HCT116 (cell line): ENCODE measurements around the gene LRCH1. TPM values are rescaled to one million over a fixed set of nuclear protein-coding genes. Genes with fewer than 3 reads are reported as not detected.

Source experiments
- ATAC-seq: fragments of 200-7000 bp; cut with Tn5 transposase; 2 replicates; pipeline ENCODE4 v1.9.1; 2020; ENCODE audit warnings: mild to moderate bottlenecking, moderate library complexity
- BruUV-seq: library from RNA; stranded (reverse); fragments of 400-500 nt; replicated peaks from 2 replicates; lab custom pipeline; 2021; lab: Mats Ljungman, UMichigan
- CTCF ChIA-PET: fragments of 300-600 bp; sonication (Branson Sonifier 250); formaldehyde crosslinking; loops from one replicate; lab custom pipeline; 2021; ENCODE audit warnings: antibody characterized with exemption; lab: Charles Lee
- POLR2A ChIA-PET: fragments of 300-600, 350-600 bp; sonication (Branson Sonifier 250); formaldehyde crosslinking; loops from one replicate; lab custom pipeline; 2021; ENCODE audit warnings: antibody characterized with exemption; lab: Charles Lee
- RAD21 ChIA-PET, 2 experiments: fragments of 300-600 bp; sonication (Branson Sonifier 250); formaldehyde crosslinking; loops; one replicate each; lab custom pipeline; 2023; ENCODE audit warnings: low total read pairs in 2 of 2; ENCODE audit not compliant: uncharacterized antibody in 2 of 2, unreplicated experiment in 2 of 2, low non-redundant PET in 1 of 2; lab: Charles Lee
- DNase-seq: peaks from one replicate; pipeline ENCODE4 v3.0.0-alpha.2; 2010; ENCODE audit warnings: low read depth, low spot score
- H2AFZ ChIP-seq: fragments of 200-600 bp; shearing (Covaris generic), sonication (generic); 2 replicates; pipeline ENCODE4 v1.6.1; 2017; ENCODE audit warnings: low read depth, mixed run types, mixed read lengths, antibody characterized with exemption, low read length; ENCODE audit not compliant: poor library complexity, severe bottlenecking
- H3K27ac ChIP-seq: 2 replicates; pipeline ENCODE4 v1.5.1; 2012; ENCODE audit warnings: low read depth, low read length
- H3K27me3 ChIP-seq: fragments of 200-600 bp; sonication (generic); 2 replicates; pipeline ENCODE4 v1.6.1; 2016; ENCODE audit warnings: mixed run types, low read length, mixed read lengths; ENCODE audit not compliant: insufficient read depth
- H3K36me3 ChIP-seq, 2 experiments: fragments of 200-500 bp in 1 of 2; fragments of 200-600 bp in 1 of 2; sonication (Bioruptor generic) in 1 of 2; sonication (generic) in 1 of 2; 2 replicates each; pipeline versions ENCODE4 v1.5.1 to v1.6.1; 2014 to 2016; ENCODE audit warnings: low read length in 2 of 2, inconsistent platforms in 1 of 2, mixed read lengths in 1 of 2, mixed run types in 1 of 2; ENCODE audit not compliant: insufficient read depth in 2 of 2, control insufficient read depth in 1 of 2
- H3K4me1 ChIP-seq, 2 experiments: fragments of 200-600 bp in 1 of 2; sonication (generic) in 1 of 2; 2 replicates each; pipeline versions ENCODE4 v1.5.1 to v1.6.1; 2012 to 2017; ENCODE audit warnings: low read length in 2 of 2, inconsistent platforms in 1 of 2, mild to moderate bottlenecking in 1 of 2, mixed read lengths in 1 of 2, mixed run types in 1 of 2, moderate library complexity in 1 of 2; ENCODE audit not compliant: insufficient read depth in 2 of 2, control insufficient read depth in 1 of 2
- H3K4me2 ChIP-seq: fragments of 200-600 bp; sonication (generic); 2 replicates; pipeline ENCODE4 v1.6.1; 2017; ENCODE audit warnings: mixed run types, low read length, mixed read lengths
- H3K4me3 ChIP-seq, 2 experiments: fragments of 200-600 bp in 1 of 2; sonication (generic) in 1 of 2; replicated peaks in 1 of 2; 2 replicates each; pipeline ENCODE4 v1.5.1; 2011 to 2016; ENCODE audit warnings: low read length in 2 of 2, control low read depth in 1 of 2, low read depth in 1 of 2, mild to moderate bottlenecking in 1 of 2, mixed read lengths in 1 of 2, mixed run types in 1 of 2
- H3K79me2 ChIP-seq: fragments of 200-600 bp; sonication (generic); 2 replicates; pipeline ENCODE4 v1.6.1; 2017; ENCODE audit warnings: mild to moderate bottlenecking, mixed run types, low read length, moderate library complexity, mixed read lengths; ENCODE audit not compliant: insufficient read depth
- H3K9ac ChIP-seq: fragments of 200-600 bp; sonication (generic); 2 replicates; pipeline ENCODE4 v1.6.1; 2016; ENCODE audit warnings: low read length, mixed read lengths
- H3K9me2 ChIP-seq: fragments of 200-600 bp; sonication (generic), shearing (Covaris generic); 2 replicates; pipeline ENCODE4 v1.6.1; 2017; ENCODE audit warnings: mixed run types, mild to moderate bottlenecking, moderate library complexity; ENCODE audit not compliant: insufficient read depth
- H3K9me3 ChIP-seq, 2 experiments: fragments of 200-500 bp in 1 of 2; fragments of 200-600 bp in 1 of 2; sonication (Bioruptor generic) in 1 of 2; sonication (generic) in 1 of 2; 2 replicates each; pipeline ENCODE4 v1.6.1; 2014 to 2017; ENCODE audit warnings: low read length in 2 of 2, mixed read lengths in 2 of 2, inconsistent platforms in 1 of 2, low read depth in 1 of 2, mild to moderate bottlenecking in 1 of 2, mixed run types in 1 of 2, moderate library complexity in 1 of 2; ENCODE audit not compliant: control insufficient read depth in 1 of 2, insufficient read depth in 1 of 2
- H4K20me1 ChIP-seq: fragments of 200-600 bp; sonication (generic), shearing (Covaris generic); 2 replicates; pipeline ENCODE4 v1.6.1; 2017; ENCODE audit warnings: mixed run types, mild to moderate bottlenecking, moderate library complexity; ENCODE audit not compliant: insufficient read depth
- EGR1 ChIP-seq: IDR thresholded peaks from 2 replicates; pipeline ENCODE4 v1.6.1; 2012; ENCODE audit warnings: low read depth
- EZH2 ChIP-seq: fragments of 200-600 bp; sonication (generic); IDR thresholded peaks from 2 replicates; pipeline ENCODE4 v1.6.1; 2017; ENCODE audit warnings: antibody characterized with exemption, mixed run types
- EZH2phosphoT487 ChIP-seq: fragments of 200-600 bp; IDR thresholded peaks from 2 replicates; pipeline ENCODE4 v1.6.1; 2018; ENCODE audit warnings: antibody characterized with exemption, borderline replicate concordance
- POLR2A ChIP-seq: IDR thresholded peaks from 2 replicates; pipeline ENCODE4 v1.7.0; 2011; ENCODE audit warnings: borderline replicate concordance; ENCODE audit not compliant: insufficient read depth, insufficient read length; ENCODE audit errors: extremely low read depth
- POLR2AphosphoS5 ChIP-seq: IDR thresholded peaks from 2 replicates; pipeline ENCODE4 v1.6.1; 2011; ENCODE audit warnings: mild to moderate bottlenecking, low read depth, low read length, moderate library complexity
- RAD21 ChIP-seq: IDR thresholded peaks from 2 replicates; pipeline ENCODE4 v1.6.1; 2012; ENCODE audit warnings: low read depth, mild to moderate bottlenecking
- SIN3A ChIP-seq: IDR thresholded peaks from 2 replicates; pipeline ENCODE4 v1.6.1; 2012; ENCODE audit warnings: low read depth
- TCF7L2 ChIP-seq: IDR thresholded peaks from 2 replicates; pipeline ENCODE4 v1.7.0; 2011; ENCODE audit warnings: borderline replicate concordance, inconsistent platforms; ENCODE audit not compliant: insufficient read depth, insufficient read length; ENCODE audit errors: extremely low read depth
- YY1 ChIP-seq: IDR thresholded peaks from 2 replicates; pipeline ENCODE4 v1.6.1; 2011; ENCODE audit warnings: low read length, low read depth, moderate library complexity, mild to moderate bottlenecking; ENCODE audit not compliant: insufficient replicate concordance; ENCODE audit errors: extremely low read depth
- ZNF274 ChIP-seq: fragments of 200-500 bp; sonication (Bioruptor generic); IDR thresholded peaks from 2 replicates; pipeline ENCODE4 v1.6.1; 2014; ENCODE audit warnings: mild to moderate bottlenecking, low read depth, low read length, inconsistent platforms
- intact Hi-C: fragments of 100-400 bp; cut with micrococcal nuclease; formaldehyde crosslinking; loops from 2 replicates; pipeline ENCODE4 v1.10.0; 2022
- total RNA-seq: library from RNA; stranded (reverse); gene quantifications from one replicate; pipeline ENCODE4 v1.2.1, GENCODE V29; 2021; ENCODE audit not compliant: unreplicated experiment
- TF ChIP-seq, protein P1 (sequence below), 3 experiments: fragments of 200-600 bp in 1 of 3; sonication (generic) in 1 of 3; IDR thresholded peaks in 2 of 3; conservative IDR thresholded peaks in 1 of 3; 2 replicates each; pipeline ENCODE4 v1.5.1; 2012 to 2017; ENCODE audit warnings: low read depth in 2 of 3, low read length in 2 of 3, antibody characterized with exemption in 1 of 3, borderline replicate concordance in 1 of 3, control low read depth in 1 of 3, mild to moderate bottlenecking in 1 of 3, mixed read lengths in 1 of 3, mixed run types in 1 of 3, moderate library complexity in 1 of 3; ENCODE audit not compliant: insufficient read depth in 1 of 3
- TF ChIP-seq, protein P2 (sequence below): IDR thresholded peaks from 2 replicates; pipeline ENCODE4 v1.6.1; 2012
- TF ChIP-seq, protein P3 (sequence below): IDR thresholded peaks from 2 replicates; pipeline ENCODE4 v1.6.1; 2011; ENCODE audit warnings: mild to moderate bottlenecking, low read length, moderate library complexity; ENCODE audit not compliant: insufficient replicate concordance; ENCODE audit errors: extremely low read depth
- TF ChIP-seq, protein P4 (sequence below): IDR thresholded peaks from 2 replicates; pipeline ENCODE4 v1.6.1; 2012

The LRCH1 gene
- total RNA-seq, 1 experiment from 2014 or later = 15.6 TPM

DNA sequence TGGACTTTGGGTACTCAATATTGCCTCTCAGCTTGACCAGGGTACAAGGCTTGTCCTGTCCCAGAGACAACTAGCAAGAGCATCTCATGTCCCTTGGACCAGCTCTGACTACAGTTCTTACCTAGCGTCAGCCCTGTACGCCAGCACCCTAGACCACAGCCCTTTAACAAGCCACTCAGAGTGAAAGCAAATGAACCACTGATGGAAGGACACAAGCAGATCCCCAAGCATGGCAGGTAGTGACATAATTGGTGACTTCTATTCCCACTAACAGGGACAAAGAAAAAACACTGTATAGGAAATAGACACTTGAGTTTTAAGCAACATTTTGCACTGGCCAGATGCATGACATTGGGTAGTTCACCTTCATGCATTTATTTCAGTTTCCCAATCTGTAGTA, 8.8 kb upstream of the LRCH1 start (continued):
- TF ChIP-seq, protein P1, sequence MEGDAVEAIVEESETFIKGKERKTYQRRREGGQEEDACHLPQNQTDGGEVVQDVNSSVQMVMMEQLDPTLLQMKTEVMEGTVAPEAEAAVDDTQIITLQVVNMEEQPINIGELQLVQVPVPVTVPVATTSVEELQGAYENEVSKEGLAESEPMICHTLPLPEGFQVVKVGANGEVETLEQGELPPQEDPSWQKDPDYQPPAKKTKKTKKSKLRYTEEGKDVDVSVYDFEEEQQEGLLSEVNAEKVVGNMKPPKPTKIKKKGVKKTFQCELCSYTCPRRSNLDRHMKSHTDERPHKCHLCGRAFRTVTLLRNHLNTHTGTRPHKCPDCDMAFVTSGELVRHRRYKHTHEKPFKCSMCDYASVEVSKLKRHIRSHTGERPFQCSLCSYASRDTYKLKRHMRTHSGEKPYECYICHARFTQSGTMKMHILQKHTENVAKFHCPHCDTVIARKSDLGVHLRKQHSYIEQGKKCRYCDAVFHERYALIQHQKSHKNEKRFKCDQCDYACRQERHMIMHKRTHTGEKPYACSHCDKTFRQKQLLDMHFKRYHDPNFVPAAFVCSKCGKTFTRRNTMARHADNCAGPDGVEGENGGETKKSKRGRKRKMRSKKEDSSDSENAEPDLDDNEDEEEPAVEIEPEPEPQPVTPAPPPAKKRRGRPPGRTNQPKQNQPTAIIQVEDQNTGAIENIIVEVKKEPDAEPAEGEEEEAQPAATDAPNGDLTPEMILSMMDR (IDR thresholded peaks at IDR 0.05 in 2 of 3, conservative IDR thresholded peaks at IDR 0.05 in 1 of 3; ENCODE audit: borderline replicate concordance in 1 of 3, insufficient read depth in 1 of 3, low read depth in 2 of 3, low read length in 2 of 3) = no peak
- TF ChIP-seq, protein P2, sequence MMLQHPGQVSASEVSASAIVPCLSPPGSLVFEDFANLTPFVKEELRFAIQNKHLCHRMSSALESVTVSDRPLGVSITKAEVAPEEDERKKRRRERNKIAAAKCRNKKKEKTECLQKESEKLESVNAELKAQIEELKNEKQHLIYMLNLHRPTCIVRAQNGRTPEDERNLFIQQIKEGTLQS = no peak
- TF ChIP-seq ZNF274 = no peak

DNA sequence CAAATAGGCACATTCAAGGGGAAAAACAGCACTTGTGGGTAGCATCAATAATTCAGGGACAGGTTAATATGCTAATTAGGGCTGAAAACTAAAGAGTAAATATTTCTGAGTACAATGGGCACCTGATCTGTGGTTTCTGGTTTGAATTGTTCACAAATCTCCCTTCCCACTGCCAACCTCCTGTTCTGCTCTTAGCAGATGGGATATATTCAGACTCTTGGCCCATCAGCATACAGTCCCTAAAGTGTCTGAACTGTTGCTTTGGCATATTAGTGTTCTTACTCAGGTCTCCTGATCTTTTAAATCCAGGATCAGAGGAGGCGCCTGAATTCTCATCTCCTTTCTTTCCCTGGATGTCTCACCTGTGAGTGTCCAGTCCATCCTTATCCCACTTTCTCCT, 8.2 kb upstream of the LRCH1 start:
- no peak overlapping the region for H3K27ac ChIP-seq
- H3K9me3 ChIP-seq = no peaks in the 10 kb centered on the region
- H3K4me1 ChIP-seq = no peaks in the 10 kb centered on the region
- no peak for ATAC-seq
- H3K79me2 ChIP-seq = no peaks in the 10 kb centered on the region
- no TSS peak for BruUV-seq
- no peaks in the 10 kb centered on the region for H3K36me3 ChIP-seq
- POLR2A ChIA-PET = no interaction called here
- H3K9me2 ChIP-seq = no peaks in the 10 kb centered on the region
- intact Hi-C loops = no loop called here
- H3K4me3 ChIP-seq = no peak overlapping the region
- RAD21 ChIA-PET = no interaction called here
- no peak for TF ChIP-seq POLR2A
- no peaks in the 10 kb centered on the region for H3K27me3 ChIP-seq
- CTCF ChIA-PET = no interaction called here
- H3K9ac ChIP-seq = no peak overlapping the region
- H2AFZ ChIP-seq = no peak overlapping the region
- H4K20me1 ChIP-seq = no peaks in the 10 kb centered on the region
- no peak for DNase-seq
- H3K4me2 ChIP-seq = no peak overlapping the region

DNA sequence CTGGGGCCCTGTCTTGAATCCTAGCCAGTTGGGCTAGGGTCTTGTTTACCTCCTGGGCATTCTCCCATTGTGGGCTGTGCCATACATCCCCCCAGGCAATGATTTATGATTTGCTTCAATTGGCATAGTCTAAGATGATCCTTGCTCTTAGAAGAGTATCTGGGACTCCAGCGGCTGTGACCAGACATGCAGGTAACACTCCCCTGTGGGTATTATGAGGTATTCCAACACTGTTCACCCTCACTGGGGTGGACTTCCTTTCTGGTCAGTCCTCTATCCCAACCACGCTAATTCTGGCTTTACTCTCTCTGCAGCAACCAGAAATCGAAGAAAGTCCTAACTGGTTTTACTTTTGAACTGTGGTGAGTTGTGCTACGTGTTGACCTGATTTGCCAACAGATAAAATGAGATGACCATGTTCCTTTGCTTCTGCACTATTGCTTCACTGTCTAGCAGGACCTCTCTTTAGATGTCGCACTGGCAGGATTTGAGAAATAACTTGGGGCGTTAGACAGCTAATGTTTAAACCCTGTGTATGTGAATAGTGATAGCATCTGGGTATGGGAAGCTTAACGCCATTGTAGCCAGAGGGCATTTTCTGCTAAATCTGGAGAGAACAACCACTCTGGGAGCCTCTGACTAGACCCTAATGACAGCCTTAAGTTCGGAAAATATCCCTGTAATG, 6.7 kb upstream of the LRCH1 start:
- Histone ChIP-seq H3K4me1 (0 out of 4 replicates have a peak, but pooled peaks cover 1 to 4% of the 10 kb centered on the region in 2 experiments), H2AFZ (no peak overlapping the region), H4K20me1 (no peaks in the 10 kb centered on the region), H3K9me2 (no peaks in the 10 kb centered on the region), H3K27me3 (no peaks in the 10 kb centered on the region), H3K9ac (no peak overlapping the region), H3K4me2 (no peak overlapping the region), H3K9me3 (no peaks in the 10 kb centered on the region), H3K79me2 (no peaks in the 10 kb centered on the region), H3K4me3 (no peak overlapping the region), H3K27ac (no peak overlapping the region), H3K36me3 (no peaks in the 10 kb centered on the region)
- no peak for DNase-seq
- POLR2A ChIA-PET = no interaction called here
- ATAC-seq = no peak
- BruUV-seq = no TSS peak
- RAD21 ChIA-PET = no interaction called here
- intact Hi-C loops = no loop called here
- CTCF ChIA-PET = no interaction called here
- TF ChIP-seq EZH2phosphoT487 (no peak), SIN3A (no peak), EGR1 (no peak), RAD21 (no peak), POLR2AphosphoS5 (no peak), TCF7L2 (no peak), EZH2 (no peak), POLR2A (no peak), YY1 (no peak)
- TF ChIP-seq, protein P3, sequence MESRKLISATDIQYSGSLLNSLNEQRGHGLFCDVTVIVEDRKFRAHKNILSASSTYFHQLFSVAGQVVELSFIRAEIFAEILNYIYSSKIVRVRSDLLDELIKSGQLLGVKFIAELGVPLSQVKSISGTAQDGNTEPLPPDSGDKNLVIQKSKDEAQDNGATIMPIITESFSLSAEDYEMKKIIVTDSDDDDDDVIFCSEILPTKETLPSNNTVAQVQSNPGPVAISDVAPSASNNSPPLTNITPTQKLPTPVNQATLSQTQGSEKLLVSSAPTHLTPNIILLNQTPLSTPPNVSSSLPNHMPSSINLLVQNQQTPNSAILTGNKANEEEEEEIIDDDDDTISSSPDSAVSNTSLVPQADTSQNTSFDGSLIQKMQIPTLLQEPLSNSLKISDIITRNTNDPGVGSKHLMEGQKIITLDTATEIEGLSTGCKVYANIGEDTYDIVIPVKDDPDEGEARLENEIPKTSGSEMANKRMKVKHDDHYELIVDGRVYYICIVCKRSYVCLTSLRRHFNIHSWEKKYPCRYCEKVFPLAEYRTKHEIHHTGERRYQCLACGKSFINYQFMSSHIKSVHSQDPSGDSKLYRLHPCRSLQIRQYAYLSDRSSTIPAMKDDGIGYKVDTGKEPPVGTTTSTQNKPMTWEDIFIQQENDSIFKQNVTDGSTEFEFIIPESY = no peak
- TF ChIP-seq, protein P4, sequence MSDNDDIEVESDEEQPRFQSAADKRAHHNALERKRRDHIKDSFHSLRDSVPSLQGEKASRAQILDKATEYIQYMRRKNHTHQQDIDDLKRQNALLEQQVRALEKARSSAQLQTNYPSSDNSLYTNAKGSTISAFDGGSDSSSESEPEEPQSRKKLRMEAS = no peak
